ENCODE measurements around the gene RGL1.
"Not testable (repeated sequence)": the region's sequence is repeated elsewhere in the genome, so short reads cannot be mapped to it uniquely, and the experiment has no call there.

RGL1 gene

GRCh38 chr1:183804916-183805841 lies at the start of gene RGL1:
Gene RGL1, plus strand, starts transcription at chr1:183805120. Its CDS starts 178 bp downstream, at chr1:183805298.
- TF ChIP-seq POLR2A (IDR thresholded peaks at IDR 0.05; ENCODE audit: low read length): no peak
- TF ChIP-seq GATA1 (IDR thresholded peaks at IDR 0.05; ENCODE audit: low read depth, low read length): no peak
- DNase-seq: no peak

GRCh38 chr1:183756326-183756725 lies 48.6 kb upstream of the RGL1 start:
- TF ChIP-seq POLR2A (IDR thresholded peaks at IDR 0.05; ENCODE audit: low read length) (no peak), GATA1 (IDR thresholded peaks at IDR 0.05; ENCODE audit: low read depth, low read length) (no peak)

DNA sequence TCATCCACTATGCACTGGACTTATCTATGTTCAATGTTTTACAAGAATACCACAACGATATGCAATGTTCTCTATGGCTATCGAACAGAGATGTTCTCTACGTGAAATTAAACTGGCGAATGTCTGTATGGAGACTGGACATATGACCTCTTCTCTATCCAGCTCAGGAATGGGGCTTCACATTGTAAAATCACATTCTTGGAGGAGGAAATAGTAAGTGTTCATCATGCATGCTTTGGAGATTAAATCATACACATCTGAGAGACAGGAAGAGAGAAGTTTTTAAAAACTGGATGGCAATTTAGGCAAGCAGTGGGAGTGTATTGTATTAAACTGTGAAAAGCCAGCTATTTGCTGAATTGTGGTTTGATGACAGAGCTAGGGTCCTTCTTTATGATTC lies 47.9 kb upstream of the RGL1 start:
- no peak for DNase-seq
- no peak for TF ChIP-seq POLR2A (IDR thresholded peaks at IDR 0.05; ENCODE audit: low read length)
- TF ChIP-seq GATA1 (IDR thresholded peaks at IDR 0.05; ENCODE audit: low read depth, low read length): no peak

More at GRCh38 chr1:183756326-183756725, 48.6 kb upstream of the RGL1 start:
- no peak for DNase-seq

- no peak for TF ChIP-seq POLR2A (IDR thresholded peaks at IDR 0.05; ENCODE audit: low read length)
- no peak for TF ChIP-seq GATA1 (IDR thresholded peaks at IDR 0.05; ENCODE audit: low read depth, low read length)
- no peak for DNase-seq
Observed at GRCh38 chr1:183758913-183759312, 46.0 kb upstream of the RGL1 start.

DNA sequence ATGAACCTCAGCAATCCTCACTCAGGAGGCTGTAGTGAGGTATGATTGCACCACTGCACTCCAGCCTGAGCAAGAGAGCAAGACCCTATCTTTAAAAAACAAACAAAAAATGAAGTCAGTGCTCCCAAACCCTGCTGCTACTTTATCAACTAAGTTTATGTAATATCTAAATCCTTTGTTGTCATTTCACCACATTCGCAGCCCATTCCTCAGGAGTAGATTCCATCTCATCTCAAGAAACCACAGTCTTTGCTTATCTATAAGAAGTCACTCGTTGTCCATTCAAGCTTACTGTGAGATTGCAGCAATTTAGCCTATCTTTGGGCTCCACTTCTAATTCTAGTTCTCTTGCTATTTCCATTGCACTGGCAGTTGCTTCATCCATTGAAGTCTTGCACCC lies 44.3 kb upstream of the RGL1 start:
- no peak for DNase-seq
- no peak for TF ChIP-seq GATA1 (IDR thresholded peaks at IDR 0.05; ENCODE audit: low read depth, low read length)
- no peak for TF ChIP-seq POLR2A (IDR thresholded peaks at IDR 0.05; ENCODE audit: low read length)

- DNase-seq: no peak
- TF ChIP-seq POLR2A (IDR thresholded peaks at IDR 0.05; ENCODE audit: low read length) (no peak), GATA1 (IDR thresholded peaks at IDR 0.05; ENCODE audit: low read depth, low read length) (no peak)
Observed at GRCh38 chr1:183761871-183762270, 43.0 kb upstream of the RGL1 start.

GRCh38 chr1:183762856-183763255 lies 42.1 kb upstream of the RGL1 start:
- not testable (repeated sequence) for DNase-seq

DNA sequence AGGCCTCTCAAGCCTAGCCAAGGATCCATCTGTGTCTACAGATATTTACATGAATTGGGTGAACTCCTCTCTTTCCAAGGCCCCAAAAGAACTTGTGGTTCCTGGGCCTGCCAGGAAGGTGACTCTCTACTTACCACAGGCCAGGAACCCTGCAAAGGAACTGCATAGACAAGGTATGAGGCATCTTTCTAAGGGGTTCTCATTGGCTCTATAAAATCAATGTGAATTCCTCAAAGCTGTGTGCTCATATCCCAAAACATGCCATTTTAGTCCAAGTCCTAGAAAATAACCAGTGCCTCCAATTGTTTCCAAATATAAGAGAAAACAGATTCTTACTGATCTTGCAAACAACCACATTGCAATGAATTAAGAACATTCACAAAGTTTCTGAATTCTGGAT lies 39.9 kb upstream of the RGL1 start:
- TF ChIP-seq POLR2A (IDR thresholded peaks at IDR 0.05; ENCODE audit: low read length): no peak
- TF ChIP-seq GATA1 (IDR thresholded peaks at IDR 0.05; ENCODE audit: low read depth, low read length): no peak
- no peak for DNase-seq

DNA sequence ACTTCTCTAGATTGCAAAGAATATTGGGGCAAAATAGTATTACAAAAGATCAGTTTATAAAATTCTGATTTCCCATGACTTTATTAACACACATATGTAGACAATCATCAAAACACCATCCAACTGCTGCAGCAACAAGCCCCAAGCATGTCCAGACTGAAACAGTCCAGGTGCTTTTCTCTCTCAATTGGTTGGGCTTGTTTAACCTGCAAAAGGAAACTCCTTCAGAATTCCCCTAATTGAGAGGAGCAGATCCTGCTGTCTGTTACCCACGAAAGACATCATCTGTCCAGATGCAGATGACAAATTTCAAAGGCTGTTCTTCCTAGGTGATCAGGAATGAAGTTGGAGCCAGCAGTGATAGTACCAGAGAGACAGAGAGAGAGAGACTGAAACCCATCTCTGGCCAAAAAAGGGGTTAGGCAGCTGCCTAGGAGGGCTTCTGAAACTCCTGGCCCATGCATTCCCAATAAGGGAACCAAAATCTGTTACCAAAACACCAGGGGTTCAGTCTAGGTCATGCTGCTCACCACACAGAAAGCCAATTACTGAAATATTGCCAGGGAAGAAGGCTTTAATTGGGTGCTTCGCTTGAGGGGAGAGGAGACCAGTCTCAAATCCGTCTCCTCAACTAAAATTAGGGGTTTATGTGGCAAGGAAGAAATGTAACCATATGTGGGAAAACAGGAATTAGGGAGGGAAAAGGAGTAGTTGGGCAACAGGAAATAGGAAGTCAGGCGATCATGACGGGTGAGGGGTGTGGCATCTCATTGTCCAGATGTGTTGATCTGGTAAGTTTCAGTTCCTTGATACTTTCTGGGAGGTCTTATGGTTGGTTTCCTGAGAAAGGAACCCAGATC lies 34.7 kb upstream of the RGL1 start:
- no peak for DNase-seq
- TF ChIP-seq GATA1 (IDR thresholded peaks at IDR 0.05; ENCODE audit: low read depth, low read length): no peak
- no peak for TF ChIP-seq POLR2A (IDR thresholded peaks at IDR 0.05; ENCODE audit: low read length)

DNA sequence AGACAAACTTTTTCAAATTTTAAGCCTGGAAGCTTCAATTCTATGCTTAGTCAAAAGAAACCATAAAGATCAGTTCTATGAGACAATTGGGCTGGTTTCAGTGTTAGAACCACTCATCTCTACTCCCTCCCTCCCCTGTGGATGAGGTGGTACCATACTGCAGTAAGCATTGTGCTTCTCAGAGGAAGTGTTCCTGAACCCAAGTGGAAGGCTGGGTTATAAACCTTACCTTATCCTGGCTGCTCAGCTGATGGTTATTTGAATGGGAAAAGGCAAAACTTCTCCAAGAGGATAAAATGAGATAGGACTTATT lies 34.1 kb upstream of the RGL1 start:
- DNase-seq: no peak
- TF ChIP-seq POLR2A (IDR thresholded peaks at IDR 0.05; ENCODE audit: low read length): no peak
- TF ChIP-seq GATA1 (IDR thresholded peaks at IDR 0.05; ENCODE audit: low read depth, low read length): no peak

GRCh38 chr1:183773482-183774274 lies 31.2 kb upstream of the RGL1 start:
- TF ChIP-seq GATA1 (IDR thresholded peaks at IDR 0.05; ENCODE audit: low read depth, low read length) (no peak), POLR2A (IDR thresholded peaks at IDR 0.05; ENCODE audit: low read length) (no peak)
- no peak for DNase-seq

GRCh38 chr1:183774938-183775337 lies 30.0 kb upstream of the RGL1 start:
- no peak for DNase-seq

GRCh38 chr1:183776731-183777130 lies 28.2 kb upstream of the RGL1 start:
- DNase-seq: no peak
- no peak for TF ChIP-seq POLR2A (IDR thresholded peaks at IDR 0.05; ENCODE audit: low read length)
- TF ChIP-seq GATA1 (IDR thresholded peaks at IDR 0.05; ENCODE audit: low read depth, low read length): no peak

More at GRCh38 chr1:183774938-183775337, 30.0 kb upstream of the RGL1 start:
- TF ChIP-seq GATA1 (IDR thresholded peaks at IDR 0.05; ENCODE audit: low read depth, low read length) (no peak), POLR2A (IDR thresholded peaks at IDR 0.05; ENCODE audit: low read length) (no peak)

- TF ChIP-seq POLR2A (IDR thresholded peaks at IDR 0.05; ENCODE audit: low read length) (no peak), GATA1 (IDR thresholded peaks at IDR 0.05; ENCODE audit: low read depth, low read length) (no peak)
- DNase-seq: no peak
Observed at GRCh38 chr1:183777328-183777727, 27.6 kb upstream of the RGL1 start.

All from erythroblast (primary cell).